COR-L47 (cell line): ENCODE data around the gene ESPNL.

Source experiments
- DNase-seq: peaks from one replicate; lab custom pipeline; 2025; lab: John Stamatoyannopoulos, UW

Gene ESPNL

DNA sequence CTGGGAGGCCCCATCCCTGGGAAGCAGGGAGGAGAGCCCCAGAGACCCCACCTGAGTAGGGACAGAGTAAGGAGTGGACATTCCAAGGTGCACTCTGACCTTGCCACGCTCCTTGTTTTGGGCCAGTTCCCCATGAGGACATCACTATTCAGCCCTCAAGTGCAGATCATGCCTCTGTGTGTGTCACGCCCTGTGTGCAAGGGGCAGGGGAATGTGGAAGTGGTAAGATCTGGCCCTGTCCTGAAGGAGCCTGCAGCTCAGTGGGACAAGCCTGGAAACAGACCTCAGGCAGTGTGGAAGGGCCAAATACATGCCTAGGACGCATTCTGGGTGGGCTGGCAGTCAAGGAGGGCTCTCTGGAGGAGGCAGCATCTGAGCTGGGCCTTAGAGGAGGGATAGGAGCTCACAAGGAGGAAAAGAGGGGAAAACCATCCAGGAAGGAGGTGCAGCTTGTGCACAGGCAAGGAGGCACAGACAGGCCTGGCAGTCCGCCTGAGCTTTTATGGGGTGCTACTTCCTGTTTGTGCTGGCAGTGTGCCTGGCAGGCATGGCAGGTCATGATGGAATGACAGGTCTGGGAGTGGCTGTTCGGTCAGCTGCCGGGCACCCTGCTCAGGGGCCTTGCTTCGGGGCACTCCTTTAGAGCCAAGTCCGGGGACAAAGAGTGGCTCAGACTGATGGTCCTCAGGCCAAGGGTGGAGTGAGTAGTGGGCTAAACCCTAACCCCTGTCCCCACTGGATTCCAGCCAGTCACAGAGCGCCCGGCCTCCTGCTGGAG is 41.6 kb downstream of the ESPNL start:
- no peak for DNase-seq

DNA sequence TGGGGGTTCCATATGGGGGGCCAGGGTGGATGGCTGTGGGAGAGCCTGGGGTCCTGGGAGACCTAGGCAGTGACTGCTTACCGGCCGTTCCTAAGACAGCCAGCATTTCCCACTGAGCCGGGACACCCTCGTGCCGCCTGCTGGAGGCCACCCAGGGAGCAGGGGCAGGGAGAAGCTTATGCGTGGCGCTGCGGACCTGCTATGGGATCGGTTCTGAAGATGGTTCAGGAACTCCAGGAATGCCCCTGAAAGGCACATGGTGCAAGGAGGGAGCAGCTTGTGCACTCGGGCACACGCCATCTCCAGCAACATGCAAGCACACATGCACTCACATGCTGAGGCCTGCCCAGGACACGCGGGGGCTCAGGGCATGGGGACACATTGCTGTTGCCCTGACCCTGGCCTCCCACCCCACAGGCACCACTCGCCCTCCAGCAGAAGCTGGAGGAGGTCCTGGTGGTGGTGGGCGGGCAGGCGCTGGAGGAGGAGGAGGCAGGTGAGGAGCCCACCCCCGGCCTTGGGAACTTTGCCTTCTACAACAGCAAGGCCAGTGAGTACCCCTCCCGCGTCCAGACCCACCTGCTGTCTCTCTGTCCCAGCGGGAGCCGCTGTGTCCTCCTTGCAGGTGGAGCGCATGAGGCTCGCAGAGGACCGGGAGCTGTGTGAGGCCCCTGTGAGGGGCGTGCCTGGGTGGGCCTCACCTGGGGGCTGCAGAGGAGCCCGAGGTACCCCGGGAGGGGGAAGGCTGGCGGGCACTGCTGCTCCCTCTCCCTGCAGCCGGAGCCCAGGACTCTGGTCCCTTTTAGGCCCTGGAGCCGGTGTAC is 42.5 kb downstream of the ESPNL start:
- no peak for DNase-seq

DNA sequence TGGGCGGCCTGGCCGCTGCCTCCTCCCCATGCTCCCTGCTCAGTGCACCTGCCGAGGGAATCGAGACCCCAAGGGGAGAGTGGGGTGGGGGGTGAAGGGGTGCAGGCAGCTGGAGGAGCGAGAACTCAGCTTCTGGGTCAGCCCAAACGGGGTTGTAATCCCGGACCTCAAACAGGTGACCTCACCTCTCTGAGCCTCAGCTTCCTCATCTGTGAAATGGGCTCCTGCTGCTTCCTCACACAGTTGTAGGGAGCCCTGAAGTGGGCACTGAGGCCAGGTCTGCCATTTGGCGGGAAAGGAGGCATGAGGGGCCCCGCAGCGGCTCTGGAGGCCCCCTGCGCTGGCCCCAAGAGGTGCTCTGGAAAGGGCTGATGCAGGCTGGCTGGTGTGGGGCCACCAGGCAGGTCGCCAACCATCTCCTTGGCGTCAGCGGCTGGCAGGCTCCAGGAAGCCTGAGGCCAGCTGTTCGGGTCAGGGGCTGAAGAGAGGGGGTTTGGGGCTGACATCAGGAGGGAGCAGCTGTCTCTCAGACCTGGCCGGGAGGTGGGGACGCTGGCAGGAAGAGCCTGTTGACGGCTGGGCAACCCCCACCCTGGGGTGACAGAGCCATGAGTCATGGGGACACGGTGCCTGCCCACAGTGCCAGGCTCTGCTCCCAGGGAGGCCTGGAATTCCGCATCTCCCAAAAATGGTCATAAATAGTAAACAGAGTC is 43.3 kb downstream of the ESPNL start:
- no peak for DNase-seq

DNA sequence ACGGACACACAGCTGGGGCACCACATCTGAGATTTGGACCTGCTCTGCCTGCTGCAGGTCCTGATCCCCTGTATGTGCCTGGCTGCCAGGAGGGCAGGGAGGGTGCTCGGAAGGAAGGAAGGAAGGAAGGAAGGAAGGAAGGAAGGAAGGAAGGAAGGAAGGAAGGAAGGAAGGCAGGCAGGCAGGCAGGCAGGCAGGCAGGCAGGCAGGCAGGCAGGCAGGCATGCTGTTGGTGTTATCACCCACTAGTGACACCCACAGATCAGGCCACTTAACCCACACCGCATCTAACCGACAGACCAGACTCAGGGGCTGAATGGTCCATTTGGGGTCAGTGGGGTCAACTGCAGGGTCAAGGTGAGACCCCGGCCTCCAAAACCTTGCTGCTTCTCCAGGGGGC is 44.1 kb downstream of the ESPNL start:
- no peak for DNase-seq

DNA sequence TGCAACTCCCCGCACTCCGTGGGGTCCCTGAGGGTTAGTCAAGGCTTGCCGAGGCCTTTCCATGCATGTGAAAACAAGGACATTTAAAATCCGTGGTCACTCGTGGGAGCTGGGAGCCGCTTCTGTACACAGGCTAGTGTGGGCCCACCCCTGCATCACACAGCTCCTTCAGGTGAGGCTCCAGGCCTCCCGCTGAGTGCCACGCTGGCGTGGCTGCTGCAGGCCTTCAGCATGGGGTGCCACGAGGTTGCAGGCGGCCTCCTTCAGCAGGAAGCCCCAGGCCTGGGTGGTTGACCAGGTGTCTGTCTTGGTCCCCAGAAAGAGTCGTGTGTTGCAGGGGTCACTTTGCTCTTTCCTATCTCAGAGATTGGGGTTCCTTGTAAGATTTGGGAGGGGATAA is 44.9 kb downstream of the ESPNL start:
- no peak for DNase-seq

DNA sequence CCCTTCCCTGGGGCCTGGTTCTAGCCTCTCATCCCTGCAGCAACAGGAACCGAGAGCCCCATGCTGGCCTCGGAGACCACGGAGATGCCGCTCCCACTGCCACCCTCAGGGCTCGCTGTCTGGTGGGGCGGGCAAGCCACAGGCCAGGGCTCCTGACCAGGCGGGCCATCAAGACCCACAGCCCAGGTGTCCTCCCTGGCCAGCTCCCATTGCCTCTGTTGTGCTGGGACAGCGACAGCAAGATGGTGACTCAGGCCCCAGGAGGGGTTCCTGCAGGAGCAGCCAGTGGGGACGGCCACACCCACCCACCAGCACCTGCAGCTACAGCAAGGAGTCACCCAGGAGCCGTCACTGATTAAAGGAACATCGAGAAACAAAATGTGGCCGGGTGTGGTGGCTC is 45.7 kb downstream of the ESPNL start:
- no peak for DNase-seq

DNA sequence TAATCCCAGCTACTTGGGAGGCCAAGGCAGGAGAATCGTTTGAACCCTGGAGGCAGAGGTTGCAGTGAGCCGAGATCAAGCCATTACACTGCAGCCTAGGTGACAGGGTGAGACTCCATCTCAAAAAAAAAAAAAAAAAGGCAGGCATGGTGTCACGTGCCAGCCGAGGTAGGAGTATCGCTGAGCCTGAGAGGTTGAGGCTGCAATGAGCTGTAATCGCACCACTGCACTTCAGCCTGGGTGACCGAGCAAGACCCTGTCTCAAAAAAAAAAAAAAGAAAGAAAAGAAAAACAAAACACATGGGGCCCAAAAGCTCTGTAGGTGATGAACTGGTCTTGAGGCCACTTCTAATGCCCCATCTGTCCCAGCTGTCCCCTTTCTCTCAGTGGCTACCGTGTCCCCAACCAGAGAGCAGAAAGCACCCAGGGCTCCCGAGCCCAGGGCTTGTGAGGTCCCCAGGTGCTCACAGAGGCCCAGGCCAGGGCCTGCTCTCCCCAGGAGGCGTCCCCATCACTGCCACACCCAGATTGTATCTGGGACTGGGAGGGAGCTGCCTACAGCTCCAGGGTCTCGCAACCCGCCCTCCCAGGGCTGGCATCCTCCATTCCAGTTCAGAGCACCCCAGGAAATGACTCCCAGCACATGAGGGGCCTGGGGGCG is 46.9 kb downstream of the ESPNL start:
- no peak for DNase-seq

DNA sequence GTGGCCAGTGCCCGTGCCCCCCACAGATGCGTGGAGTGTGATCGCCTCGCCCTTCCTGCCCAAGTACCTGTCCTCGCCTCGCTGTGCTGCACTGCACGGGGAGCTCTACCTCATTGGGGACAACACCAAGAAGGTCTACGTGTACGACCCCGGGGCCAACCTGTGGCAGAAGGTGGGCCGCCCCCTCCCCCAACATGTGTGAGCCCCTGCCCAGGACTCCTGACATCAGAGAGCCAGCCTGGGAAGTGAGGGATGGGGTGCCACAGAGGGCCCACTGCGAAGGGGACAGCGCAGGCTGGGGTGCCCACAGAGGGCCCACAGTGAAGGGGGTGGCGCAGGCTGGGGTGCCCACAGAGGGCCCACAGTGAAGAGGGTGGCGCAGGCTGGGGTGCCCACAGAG is 48.8 kb downstream of the ESPNL start:
- no peak for DNase-seq

DNA sequence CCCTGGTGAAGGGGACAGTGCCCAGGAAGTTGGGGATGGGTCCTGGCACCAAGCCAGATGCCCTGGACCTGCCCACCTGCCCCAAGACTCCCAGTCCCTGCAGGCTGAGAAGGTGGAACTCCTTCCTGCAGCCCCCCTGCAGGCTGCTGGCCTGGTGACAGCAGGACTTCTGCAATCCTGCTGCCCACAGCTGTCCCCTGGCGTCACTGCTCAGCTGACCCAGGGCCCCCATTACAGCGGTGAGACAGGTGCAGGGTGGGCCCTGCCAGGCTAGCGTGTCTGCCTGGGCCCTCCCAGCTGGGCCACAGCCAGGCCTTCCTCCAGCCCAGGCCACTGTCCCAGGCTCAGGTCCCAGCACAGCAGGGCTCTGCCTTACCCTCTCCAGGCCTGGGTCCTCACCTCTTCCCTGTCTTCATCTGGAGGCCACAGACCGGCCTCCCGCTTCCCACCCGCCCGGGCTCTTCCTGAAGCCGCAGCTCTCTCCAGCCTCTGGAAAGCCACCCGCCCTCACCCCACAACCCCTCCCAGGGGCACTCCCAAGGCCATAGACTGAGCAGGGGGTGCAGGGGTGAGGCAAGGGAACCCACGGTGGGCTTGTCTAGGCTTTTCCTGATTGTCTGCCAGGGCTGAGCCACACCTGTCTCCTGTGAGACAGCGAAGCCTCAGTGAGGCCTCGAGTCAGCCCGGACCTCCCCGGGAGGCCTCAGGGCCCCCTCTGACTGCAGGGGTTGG is 49.9 kb downstream of the ESPNL start:
- no peak for DNase-seq

DNA sequence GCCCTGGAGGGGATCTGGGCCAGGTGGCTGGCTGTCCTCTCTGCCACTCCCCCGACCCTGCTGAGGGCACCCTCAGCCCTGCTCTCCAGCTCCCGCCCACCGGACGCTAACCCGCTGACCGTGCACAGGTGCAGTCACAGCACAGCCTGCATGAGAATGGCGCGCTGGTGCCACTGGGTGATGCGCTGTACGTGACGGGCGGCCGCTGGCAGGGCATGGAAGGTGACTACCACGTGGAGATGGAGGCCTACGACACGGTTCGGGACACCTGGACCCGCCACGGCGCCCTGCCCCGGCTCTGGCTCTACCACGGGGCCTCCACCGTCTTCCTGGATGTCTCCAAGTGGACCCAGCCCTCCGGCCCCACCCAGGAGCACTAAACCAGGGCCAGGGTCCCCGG is 50.5 kb downstream of the ESPNL start:
- DNase-seq, result no peak

DNA sequence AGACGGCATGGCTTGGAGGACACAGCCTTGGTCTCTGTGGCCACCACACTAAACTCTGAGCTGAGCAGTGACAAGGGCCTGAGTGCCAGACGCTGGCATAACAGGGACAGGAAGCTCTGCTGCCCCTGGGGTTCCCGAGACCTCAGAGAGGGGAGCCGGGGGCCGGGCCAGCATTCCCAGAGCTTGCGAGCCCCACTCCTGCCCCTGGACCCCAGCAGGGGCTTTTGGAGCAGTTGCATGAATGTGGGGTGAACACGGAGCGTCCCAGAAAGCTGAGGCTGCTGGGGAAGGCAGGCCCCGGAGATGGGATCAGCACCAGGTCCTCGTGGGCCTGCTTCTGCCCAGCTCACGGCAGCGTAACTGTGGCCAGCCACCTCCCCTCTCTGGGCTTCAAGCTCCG is 51.1 kb downstream of the ESPNL start:
- no peak for DNase-seq

DNA sequence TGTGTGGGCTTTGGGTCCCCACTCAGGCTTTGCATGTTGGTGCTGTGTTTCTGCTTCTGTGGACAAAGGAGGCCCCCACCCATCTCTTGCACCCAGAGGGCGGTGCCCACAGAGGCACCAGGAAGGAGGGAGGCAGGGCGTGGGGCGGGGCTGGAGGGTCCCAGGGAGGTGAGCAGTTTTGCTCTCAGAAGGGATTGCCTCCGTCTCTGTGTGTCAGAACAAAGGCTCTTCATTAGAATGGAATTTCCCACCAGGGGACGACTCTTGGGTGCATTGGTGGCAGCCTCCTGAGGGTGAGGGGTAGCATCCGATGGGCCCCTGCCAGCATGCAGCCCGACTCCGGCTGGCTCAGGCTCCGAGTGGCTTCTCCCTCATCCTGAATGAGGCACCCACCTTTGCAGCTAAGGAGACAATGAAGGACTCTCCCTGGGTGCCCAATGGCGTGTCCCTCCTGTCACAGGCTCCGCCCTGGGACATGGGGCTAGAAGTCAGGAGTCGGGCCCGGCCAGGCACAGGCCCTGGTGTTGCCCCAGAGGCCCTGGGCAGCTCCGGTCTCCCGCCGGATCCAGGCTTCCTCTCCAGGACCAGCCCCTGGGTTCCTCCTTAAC is 51.6 kb downstream of the ESPNL start:
- DNase-seq, result no peak

DNA sequence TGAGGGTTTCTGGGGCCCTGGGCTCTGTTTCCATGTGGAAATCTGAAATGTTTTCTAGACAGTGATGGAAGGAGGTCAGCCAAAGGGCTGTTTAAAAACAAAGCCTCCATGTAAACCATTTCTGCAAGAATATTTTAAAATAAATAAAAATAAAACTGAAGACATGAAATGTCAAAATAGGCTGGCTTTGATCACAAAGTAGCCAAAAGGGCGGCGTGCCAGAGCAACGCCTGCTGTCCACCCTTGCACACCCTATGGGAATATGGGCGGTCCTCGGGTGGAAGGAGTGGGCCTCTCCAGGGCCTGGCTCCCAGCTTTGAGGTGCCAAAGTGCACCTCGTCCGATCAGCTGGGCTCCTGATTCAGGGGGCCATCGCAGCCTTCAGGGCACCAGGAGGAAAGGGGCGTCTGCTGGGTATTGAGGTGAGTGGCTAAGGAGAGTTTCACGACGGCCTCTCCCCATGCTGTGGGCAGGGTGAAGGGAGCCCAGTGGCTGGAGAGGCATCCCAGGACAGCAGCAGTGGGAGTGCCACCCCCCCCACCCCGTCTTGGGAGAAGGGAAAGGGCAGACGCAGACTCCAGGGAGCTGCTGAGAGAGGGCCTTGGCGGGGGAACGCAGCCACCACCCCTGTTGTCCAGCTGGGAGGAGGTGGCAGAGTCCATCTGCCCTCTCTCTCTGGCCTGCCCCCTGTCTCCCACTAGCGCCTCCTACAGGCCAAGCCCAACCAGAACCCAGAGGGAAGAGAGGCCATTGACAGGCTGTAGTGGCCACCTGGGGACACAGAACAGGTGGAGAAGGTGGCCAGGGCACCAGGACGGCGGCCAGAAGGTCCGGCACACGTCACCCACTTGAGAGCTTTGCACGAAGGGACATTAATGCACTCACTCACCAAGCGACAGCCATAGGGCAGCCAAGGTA is 52.9 kb downstream of the ESPNL start:
- DNase-seq, result no peak

DNA sequence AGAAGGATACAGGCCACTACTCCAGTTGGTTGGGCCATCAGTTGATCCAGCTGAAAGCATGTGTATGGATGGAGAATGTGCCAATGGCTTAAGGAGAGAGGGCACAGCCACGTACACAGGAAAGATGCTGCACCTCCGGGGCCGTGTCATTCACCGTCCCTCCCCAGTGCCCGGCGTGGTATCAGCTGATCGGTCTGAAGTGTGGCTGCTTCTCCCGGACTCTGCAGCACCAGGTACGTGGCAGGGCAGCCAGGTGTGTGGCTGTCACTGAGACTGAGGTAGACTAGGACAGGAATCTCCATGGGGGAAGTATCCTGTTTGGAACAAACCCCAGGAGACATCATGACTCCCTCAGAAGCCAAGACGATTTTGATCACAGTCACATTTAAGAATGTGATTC is 54.4 kb downstream of the ESPNL start:
- DNase-seq, result no peak

DNA sequence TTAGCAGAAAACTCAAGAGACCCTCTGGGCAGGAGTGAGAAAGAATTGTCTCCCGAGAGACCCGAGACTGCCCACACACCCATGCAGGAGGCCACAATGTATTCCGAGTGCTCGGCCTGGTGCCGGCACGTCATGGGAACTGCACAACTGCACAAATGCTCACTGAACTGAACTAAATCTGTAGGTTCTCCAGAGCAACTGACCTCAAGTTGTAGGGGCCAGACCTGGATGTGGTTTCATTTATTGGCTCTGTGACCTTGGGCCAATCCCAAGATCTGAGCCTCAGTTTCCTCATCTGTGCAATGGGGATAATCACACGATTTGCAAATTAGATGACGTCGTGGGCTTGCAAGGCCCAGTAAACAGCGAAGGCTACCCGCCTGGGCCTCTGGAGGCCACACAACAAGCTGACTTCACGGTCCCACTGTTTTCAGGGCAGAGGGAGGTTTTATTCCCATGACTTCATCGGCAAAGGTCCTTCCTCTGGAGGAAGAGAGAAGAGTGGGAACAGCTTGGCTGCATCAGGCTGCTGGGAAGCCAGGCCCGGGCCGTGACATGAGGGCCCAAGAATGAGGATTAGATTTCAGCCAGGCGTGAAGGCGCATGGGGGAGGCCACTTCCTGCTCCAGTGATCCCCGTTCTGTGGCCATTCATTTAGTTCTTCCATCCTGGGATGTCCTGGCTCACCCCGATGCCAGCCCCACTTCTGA is 55.1 kb downstream of the ESPNL start:
- no peak for DNase-seq

DNA sequence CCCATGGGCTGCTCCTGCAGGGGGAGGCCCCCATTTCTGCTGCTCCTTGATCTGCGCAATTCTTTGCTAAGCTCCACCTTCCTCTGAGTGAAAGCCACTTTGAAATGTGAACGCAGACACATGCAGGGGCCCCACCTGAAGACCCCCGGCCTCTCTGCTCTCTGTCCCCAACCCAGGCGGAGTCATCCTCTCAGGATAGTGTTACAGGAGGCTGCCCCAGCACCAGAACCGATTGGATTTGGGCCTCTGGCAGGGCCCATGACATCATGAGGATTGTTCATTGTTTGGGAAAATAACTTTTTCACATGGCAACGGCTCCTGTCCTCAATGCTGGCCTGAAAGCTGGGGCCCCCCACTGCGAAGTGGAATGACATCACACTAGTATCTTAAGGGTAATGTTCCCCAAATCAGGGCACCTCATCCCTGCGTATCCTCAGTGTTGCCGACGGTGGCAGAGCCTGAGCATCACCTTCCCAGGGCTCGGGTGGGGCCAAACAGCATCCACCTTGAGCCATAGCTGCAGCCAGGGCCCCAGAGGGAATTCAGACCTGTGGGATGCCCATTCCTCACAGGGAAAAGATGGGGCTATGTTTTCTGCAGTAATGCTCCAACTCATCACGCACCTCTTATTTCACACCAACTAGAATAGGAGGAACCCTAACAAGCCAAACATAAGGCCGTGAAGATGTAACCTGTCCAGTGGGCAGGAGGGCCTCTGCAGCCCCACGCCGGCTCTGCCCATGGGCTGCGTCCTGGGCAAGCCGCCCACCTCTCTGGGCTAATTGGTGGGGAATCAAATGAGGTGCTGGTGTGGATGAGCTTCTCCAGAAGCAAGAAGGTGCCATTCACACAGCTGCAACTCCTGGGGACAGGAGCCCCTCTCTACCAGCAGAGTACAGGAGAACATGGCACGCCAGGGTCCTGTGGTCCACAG is 55.9 kb downstream of the ESPNL start:
- DNase-seq, result no peak

DNA sequence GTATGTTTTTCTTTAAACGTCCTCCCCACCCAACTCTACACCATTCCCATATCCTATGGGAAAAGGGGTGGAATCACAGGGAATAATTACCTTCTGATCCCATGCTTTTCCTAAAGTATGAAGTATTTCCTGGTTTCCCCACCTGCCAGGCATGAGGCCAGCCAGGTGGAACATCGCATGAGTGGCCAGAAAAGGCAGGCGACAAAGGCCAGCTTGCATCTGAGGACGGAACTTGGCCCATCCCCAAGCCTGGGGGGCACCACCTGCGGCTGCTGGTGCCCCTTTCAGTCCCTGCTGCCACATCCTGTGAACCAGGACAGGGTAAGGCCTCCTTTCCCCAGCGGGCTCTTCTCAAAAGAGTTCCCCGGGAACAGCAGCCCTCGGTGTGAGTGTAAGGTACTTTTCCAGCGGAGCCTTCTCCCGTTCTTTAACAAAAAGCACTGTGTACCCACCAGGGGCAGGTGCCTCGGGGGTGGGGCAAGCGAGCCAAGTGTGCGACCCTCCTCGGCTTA is 57.4 kb downstream of the ESPNL start:
- peak; percentile 23 for DNase-seq

DNA sequence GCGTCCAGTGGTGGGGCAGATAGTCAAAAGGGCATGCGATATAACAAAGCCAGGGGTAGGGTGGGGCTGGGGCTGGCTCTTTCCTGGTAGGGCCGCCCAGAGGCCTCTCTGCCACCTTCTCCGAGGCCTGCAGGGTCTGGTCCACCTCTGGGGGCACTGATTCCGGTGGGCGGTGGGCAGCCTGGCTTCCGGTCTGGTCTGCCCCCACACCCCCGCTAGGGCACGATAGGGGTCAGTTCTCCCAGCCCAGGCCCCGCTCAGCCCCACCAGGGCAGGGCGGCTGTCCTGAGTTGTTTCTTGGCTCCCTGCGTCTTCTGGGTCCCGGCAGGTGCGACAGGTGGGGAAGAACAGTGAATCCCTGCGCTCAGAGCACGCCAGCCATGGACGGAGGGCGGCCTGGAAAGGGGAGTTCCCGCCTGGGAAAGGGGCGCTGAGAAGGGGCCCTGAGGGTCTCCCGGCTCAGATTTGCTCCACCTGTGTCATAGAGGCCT is 57.9 kb downstream of the ESPNL start:
- no peak for DNase-seq
